Esophagus muscularis mucosa (tissue), 3 donors: ENCODE data around the gene PLEKHA8.

Experiments used
- CTCF ChIP-seq, 3 experiments: fragments of 200-600 bp in 2 of 3; fragments of 450-650 bp in 1 of 3; sonication (generic) in 2 of 3; IDR thresholded peaks; one replicate each; pipeline ENCODE4 v1.5.1; 2017 to 2019; ENCODE audit warnings: antibody characterized with exemption in 3 of 3, mild to moderate bottlenecking in 2 of 3, moderate library complexity in 1 of 3
- POLR2A ChIP-seq: fragments of 450-650 bp; IDR thresholded peaks from one replicate; pipeline ENCODE4 v1.6.1; 2017; ENCODE audit warnings: antibody characterized with exemption, moderate library complexity, mild to moderate bottlenecking, low read depth

DNA sequence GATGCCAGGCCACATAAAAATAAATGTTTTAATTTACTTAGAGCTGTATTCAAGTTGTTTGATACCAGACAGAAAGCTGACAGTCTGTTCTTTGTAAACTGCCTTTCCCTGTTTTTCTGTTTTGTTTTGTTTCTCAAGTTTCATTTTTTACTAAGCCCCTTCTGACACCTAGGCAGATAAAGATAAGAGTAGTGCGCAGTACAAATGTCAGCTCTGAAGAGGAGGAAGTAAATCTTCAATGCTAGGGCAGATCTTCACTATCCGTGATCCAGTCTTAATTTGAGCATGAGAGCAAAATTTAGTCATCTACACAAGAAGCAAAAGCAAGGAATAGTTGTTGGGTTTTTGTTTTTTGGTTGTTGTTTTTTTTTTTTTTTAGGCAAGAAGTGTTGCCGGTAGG is 133.9 kb downstream of the PLEKHA8 start:
- no peak for TF ChIP-seq CTCF (IDR thresholded peaks at IDR 0.05)
- no peak for TF ChIP-seq POLR2A
